Measurements from ENCODE around the gene WAC.
"Not testable (repeated sequence)": the region's sequence is repeated elsewhere in the genome, so short reads cannot be mapped to it uniquely, and the experiment has no call there.

WAC gene

GRCh38 chr10:28532337-28533185, at the start of gene WAC:
WAC (plus strand) TSS chr10:28533118; CDS start chr10:28533580, 462 bp downstream.
- Histone ChIP-seq H3K4me3 (ENCODE audit: low read depth in 1 of 2, low read length in 2 of 2) (peak within 1 kb of the TSS; percentile 84 to 97), H3K9me3 (ENCODE audit: low read length) (no peaks in the 10 kb centered on the region), H3K4me1 (ENCODE audit: insufficient read depth, low read length) (peaks cover 39% of the 10 kb centered on the region), H3K9ac (ENCODE audit: low read length) (peak within 1 kb of the TSS; percentile 71), H3K36me3 (ENCODE audit: insufficient read depth, low read length) (peaks cover 23% of the 10 kb centered on the region), H3K27me3 (ENCODE audit: control insufficient read depth in 1 of 2, insufficient read depth in 2 of 2, low read length in 2 of 2) (no peaks in the 10 kb centered on the region), H3K27ac (ENCODE audit: low read depth, low read length) (peak within 1 kb of the TSS; percentile 100)

- H3K27me3 ChIP-seq (ENCODE audit: control insufficient read depth in 1 of 2, insufficient read depth in 2 of 2, low read length in 2 of 2): no peaks in the 10 kb centered on the region
- no peak overlapping the region for H3K9ac ChIP-seq (ENCODE audit: low read length)
- H3K36me3 ChIP-seq (ENCODE audit: insufficient read depth, low read length): no peaks in the 10 kb centered on the region
- H3K4me3 ChIP-seq (ENCODE audit: low read depth in 1 of 2, low read length in 2 of 2): no peak overlapping the region
- no peaks in the 10 kb centered on the region for H3K4me1 ChIP-seq (ENCODE audit: insufficient read depth, low read length)
- H3K27ac ChIP-seq (ENCODE audit: low read depth, low read length): no peak overlapping the region
- H3K9me3 ChIP-seq (ENCODE audit: low read length): no peaks in the 10 kb centered on the region
Observed at GRCh38 chr10:28489206-28489605, 43.7 kb upstream of the WAC start.

DNA sequence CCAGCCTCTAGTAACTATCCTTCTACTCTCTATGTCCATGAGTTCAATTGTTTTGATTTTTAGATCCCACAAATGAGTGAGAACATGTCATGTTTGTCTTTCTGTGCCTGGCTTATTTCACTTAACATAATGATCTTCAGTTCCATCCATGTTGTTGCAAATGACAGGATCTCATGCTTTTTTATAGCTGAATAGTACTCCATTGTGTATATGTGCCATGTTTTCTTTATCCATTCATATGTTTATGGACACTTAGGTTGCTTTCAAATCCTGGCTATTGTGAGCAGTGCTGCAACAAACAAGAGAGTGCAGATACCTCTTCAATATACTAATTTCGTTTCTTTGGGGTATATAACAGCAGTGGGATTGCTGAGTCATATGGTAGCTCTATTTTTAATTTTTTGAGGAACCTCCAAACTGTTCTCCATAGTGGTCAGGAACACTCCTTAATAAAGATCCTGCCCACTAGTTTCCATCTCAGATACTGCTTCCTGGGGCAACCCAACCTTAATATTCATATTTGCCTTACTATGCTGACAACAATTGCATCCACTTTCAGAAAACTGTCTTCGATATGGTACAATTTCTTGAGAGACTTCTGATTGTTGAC, 42.6 kb upstream of the WAC start:
- not testable (repeated sequence) for H3K36me3 ChIP-seq (ENCODE audit: insufficient read depth, low read length); H3K4me1 ChIP-seq (ENCODE audit: insufficient read depth, low read length); H3K4me3 ChIP-seq (ENCODE audit: low read depth in 1 of 2, low read length in 2 of 2)

GRCh38 chr10:28492116-28492920, 40.6 kb upstream of the WAC start:
- H3K4me3 ChIP-seq (ENCODE audit: low read depth in 1 of 2, low read length in 2 of 2): no peak overlapping the region
- no peaks in the 10 kb centered on the region for H3K27me3 ChIP-seq (ENCODE audit: control insufficient read depth in 1 of 2, insufficient read depth in 2 of 2, low read length in 2 of 2)
- H3K27ac ChIP-seq (ENCODE audit: low read depth, low read length): no peak overlapping the region
- no peaks in the 10 kb centered on the region for H3K9me3 ChIP-seq (ENCODE audit: low read length)
- H3K36me3 ChIP-seq (ENCODE audit: insufficient read depth, low read length): no peaks in the 10 kb centered on the region
- no peaks in the 10 kb centered on the region for H3K4me1 ChIP-seq (ENCODE audit: insufficient read depth, low read length)
- no peak overlapping the region for H3K9ac ChIP-seq (ENCODE audit: low read length)

More for the DNA sequence above, 42.6 kb upstream of the WAC start:
- H3K27me3 ChIP-seq (ENCODE audit: control insufficient read depth in 1 of 2, insufficient read depth in 2 of 2, low read length in 2 of 2); H3K9me3 ChIP-seq (ENCODE audit: low read length); H3K27ac ChIP-seq (ENCODE audit: low read depth, low read length); H3K9ac ChIP-seq (ENCODE audit: low read length): not testable (repeated sequence)

- Histone ChIP-seq H3K9me3 (ENCODE audit: low read length) (no peaks in the 10 kb centered on the region), H3K4me3 (ENCODE audit: low read depth in 1 of 2, low read length in 2 of 2) (no peak overlapping the region), H3K36me3 (ENCODE audit: insufficient read depth, low read length) (no peaks in the 10 kb centered on the region), H3K27ac (ENCODE audit: low read depth, low read length) (no peak overlapping the region), H3K4me1 (ENCODE audit: insufficient read depth, low read length) (no peaks in the 10 kb centered on the region), H3K9ac (ENCODE audit: low read length) (no peak overlapping the region), H3K27me3 (ENCODE audit: control insufficient read depth in 1 of 2, insufficient read depth in 2 of 2, low read length in 2 of 2) (no peaks in the 10 kb centered on the region)
Observed at GRCh38 chr10:28494420-28494819, 38.5 kb upstream of the WAC start.

DNA sequence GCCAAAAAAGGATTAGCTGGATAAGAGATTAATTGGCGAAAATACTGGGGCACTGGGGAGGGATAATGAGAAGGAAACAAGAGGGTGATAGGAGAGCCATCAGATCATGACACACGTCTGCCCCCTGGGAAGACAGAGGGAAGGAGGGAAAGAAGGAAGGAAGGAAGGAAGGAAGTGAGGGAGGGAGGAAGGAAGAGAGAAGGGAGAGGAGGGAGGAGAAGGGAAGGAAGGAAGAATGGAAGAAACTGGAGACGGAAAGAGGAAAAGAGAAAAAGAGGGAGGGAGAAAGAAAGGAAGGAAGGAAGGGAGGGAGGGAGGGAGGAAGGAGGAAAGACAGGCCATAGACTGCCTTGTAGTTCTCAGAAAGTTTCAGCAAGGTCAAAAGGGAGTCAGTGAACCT, 37.8 kb upstream of the WAC start:
- Histone ChIP-seq H3K27ac (ENCODE audit: low read depth, low read length) (no peak overlapping the region), H3K4me1 (ENCODE audit: insufficient read depth, low read length) (no peaks in the 10 kb centered on the region), H3K36me3 (ENCODE audit: insufficient read depth, low read length) (no peaks in the 10 kb centered on the region), H3K4me3 (ENCODE audit: low read depth in 1 of 2, low read length in 2 of 2) (no peak overlapping the region), H3K9ac (ENCODE audit: low read length) (no peak overlapping the region), H3K9me3 (ENCODE audit: low read length) (no peaks in the 10 kb centered on the region), H3K27me3 (ENCODE audit: control insufficient read depth in 1 of 2, insufficient read depth in 2 of 2, low read length in 2 of 2) (no peaks in the 10 kb centered on the region)

DNA sequence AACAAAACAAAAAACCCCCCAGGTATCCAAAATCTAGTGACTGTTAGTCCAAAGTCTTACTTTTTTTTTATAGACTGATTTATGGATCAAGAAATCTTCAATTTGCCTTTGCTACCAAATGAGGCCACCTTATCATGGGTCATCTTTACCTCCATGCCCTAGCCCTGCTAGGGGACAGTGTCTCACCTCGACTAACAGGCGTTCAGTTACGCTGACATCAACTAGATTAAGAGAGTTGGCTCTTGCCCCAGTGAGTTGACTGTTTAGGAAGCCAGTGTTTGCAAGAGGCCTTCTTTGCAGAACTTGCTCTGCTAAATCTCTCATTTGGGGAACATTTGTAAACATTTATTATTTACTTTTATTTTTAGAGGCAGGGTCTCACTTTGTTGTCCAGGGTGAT, 36.9 kb upstream of the WAC start:
- Histone ChIP-seq H3K9ac (ENCODE audit: low read length) (no peak overlapping the region), H3K9me3 (ENCODE audit: low read length) (no peaks in the 10 kb centered on the region), H3K4me1 (ENCODE audit: insufficient read depth, low read length) (no peaks in the 10 kb centered on the region), H3K4me3 (ENCODE audit: low read depth in 1 of 2, low read length in 2 of 2) (no peak overlapping the region), H3K27ac (ENCODE audit: low read depth, low read length) (no peak overlapping the region), H3K27me3 (ENCODE audit: control insufficient read depth in 1 of 2, insufficient read depth in 2 of 2, low read length in 2 of 2) (no peaks in the 10 kb centered on the region), H3K36me3 (ENCODE audit: insufficient read depth, low read length) (no peaks in the 10 kb centered on the region)

DNA sequence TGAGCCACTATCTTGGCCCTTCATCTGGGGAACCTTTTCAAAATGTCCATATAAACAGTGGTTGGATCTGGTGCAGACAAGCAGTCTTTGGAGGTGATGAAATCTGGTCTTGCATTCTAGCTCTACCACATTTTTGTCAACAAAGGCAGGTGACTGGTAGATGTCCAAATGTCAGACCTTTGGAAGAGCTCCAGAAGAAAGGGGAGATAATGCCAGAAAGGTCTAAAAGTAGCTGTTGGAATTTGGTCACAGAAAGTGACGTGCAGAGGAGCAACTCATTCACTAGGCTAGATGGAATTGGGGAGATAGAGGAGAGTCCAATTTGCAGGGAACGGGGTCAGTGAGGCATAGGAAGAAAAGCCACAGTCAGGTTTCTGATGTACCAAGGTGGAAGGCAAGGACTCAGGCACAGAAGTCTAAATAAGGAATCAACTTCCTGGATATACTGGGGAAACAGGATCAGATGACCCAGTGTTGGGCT, 36.4 kb upstream of the WAC start:
- no peaks in the 10 kb centered on the region for H3K27me3 ChIP-seq (ENCODE audit: control insufficient read depth in 1 of 2, insufficient read depth in 2 of 2, low read length in 2 of 2)

DNA sequence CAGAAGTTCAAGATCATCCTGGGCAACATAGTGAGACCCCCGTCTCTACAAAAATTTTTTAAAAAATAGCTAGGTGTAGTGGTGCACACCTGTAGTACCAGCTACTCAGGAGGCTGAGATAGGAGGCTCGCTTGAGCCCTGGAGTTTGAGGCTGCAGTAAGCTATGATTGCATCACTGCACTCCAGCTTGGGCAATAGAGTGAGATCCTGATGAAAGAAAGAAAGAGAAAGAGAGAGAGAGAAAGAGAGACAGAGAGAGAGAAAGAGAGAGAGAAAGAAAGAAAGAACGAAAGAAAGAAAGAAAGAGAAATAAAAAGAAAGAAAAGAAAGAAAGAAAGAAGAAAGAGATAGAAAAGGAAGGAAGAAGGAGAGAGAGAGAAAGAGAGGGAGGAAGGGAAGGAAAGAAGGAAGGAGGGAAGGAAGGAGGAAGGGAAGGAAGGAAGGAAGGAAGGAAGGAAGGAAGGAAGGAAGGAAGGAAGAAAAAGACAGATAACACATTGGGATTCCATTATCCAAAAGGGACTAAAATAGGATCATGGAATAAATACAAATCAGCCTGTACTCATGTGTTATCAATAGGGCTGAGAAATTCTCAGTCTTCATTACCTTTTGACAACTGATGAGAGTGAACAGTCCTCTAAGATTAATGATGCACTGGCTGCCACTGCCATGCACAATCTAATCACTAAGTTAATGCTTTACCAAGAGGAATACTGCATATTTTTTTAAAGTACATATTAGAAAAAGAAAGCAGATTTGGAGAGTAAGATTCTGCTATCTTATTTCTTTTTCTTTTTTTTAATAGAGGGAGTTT, 35.4 kb upstream of the WAC start:
- H3K27me3 ChIP-seq (ENCODE audit: control insufficient read depth in 1 of 2, insufficient read depth in 2 of 2, low read length in 2 of 2): no peaks in the 10 kb centered on the region
- H3K36me3 ChIP-seq (ENCODE audit: insufficient read depth, low read length): no peaks in the 10 kb centered on the region

More for the DNA sequence above, 36.4 kb upstream of the WAC start:
- H3K4me1 ChIP-seq (ENCODE audit: insufficient read depth, low read length): no peaks in the 10 kb centered on the region
- no peaks in the 10 kb centered on the region for H3K36me3 ChIP-seq (ENCODE audit: insufficient read depth, low read length)
- H3K27ac ChIP-seq (ENCODE audit: low read depth, low read length): no peak overlapping the region
- H3K9ac ChIP-seq (ENCODE audit: low read length): no peak overlapping the region
- H3K9me3 ChIP-seq (ENCODE audit: low read length): no peaks in the 10 kb centered on the region
- no peak overlapping the region for H3K4me3 ChIP-seq (ENCODE audit: low read depth in 1 of 2, low read length in 2 of 2)

DNA sequence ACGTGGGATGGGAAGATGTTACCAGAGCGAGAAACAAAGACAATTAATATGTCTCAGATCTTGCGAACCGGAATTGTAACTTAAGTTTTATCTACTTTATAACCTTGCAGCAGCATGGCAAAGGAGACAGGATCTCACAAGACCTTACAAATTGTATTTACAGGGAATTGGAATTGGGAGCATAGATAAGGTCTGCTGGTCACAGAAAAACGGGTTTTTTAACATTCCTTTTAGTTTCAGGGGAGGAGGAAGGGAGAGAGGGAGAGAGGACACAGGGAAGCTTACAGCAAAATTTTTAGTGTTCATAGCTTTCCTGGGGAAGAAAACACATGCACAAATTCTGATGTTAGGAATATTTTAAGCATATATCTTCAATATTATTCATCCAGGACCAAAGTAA, 32.7 kb upstream of the WAC start:
- not testable (repeated sequence) for H3K9ac ChIP-seq (ENCODE audit: low read length); H3K27me3 ChIP-seq (ENCODE audit: control insufficient read depth in 1 of 2, insufficient read depth in 2 of 2, low read length in 2 of 2); H3K4me3 ChIP-seq (ENCODE audit: low read depth in 1 of 2, low read length in 2 of 2); H3K27ac ChIP-seq (ENCODE audit: low read depth, low read length); H3K36me3 ChIP-seq (ENCODE audit: insufficient read depth, low read length); H3K4me1 ChIP-seq (ENCODE audit: insufficient read depth, low read length); H3K9me3 ChIP-seq (ENCODE audit: low read length)

More for the DNA sequence above, 35.4 kb upstream of the WAC start:
- H3K4me1 ChIP-seq (ENCODE audit: insufficient read depth, low read length): no peaks in the 10 kb centered on the region
- H3K9ac ChIP-seq (ENCODE audit: low read length): no peak overlapping the region
- no peak overlapping the region for H3K27ac ChIP-seq (ENCODE audit: low read depth, low read length)
- H3K9me3 ChIP-seq (ENCODE audit: low read length): no peaks in the 10 kb centered on the region
- no peak overlapping the region for H3K4me3 ChIP-seq (ENCODE audit: low read depth in 1 of 2, low read length in 2 of 2)

GRCh38 chr10:28503114-28503513, 29.8 kb upstream of the WAC start:
- Histone ChIP-seq H3K9ac (ENCODE audit: low read length) (no peak overlapping the region), H3K27ac (ENCODE audit: low read depth, low read length) (no peak overlapping the region), H3K36me3 (ENCODE audit: insufficient read depth, low read length) (no peaks in the 10 kb centered on the region), H3K4me3 (ENCODE audit: low read depth in 1 of 2, low read length in 2 of 2) (no peak overlapping the region), H3K27me3 (ENCODE audit: control insufficient read depth in 1 of 2, insufficient read depth in 2 of 2, low read length in 2 of 2) (no peaks in the 10 kb centered on the region), H3K9me3 (ENCODE audit: low read length) (no peaks in the 10 kb centered on the region), H3K4me1 (ENCODE audit: insufficient read depth, low read length) (no peaks in the 10 kb centered on the region)

All from muscle layer of colon (tissue), 2 donors.